Lung microvascular endothelial cell (primary cell): Measurements from ENCODE around the gene NEURL4. TPM values are rescaled to one million over a fixed set of nuclear protein-coding genes. Genes with fewer than 3 reads are reported as not detected.
"Not testable (repeated sequence)": the region's sequence is repeated elsewhere in the genome, so short reads cannot be mapped to it uniquely, and the experiment has no call there.

Experiments
- DNase-seq, 2 donors: peaks; one replicate each; pipeline versions ENCODE4 v3.0.0 to v3.0.0-alpha.2; 2010; ENCODE audit warnings: low read depth in 2 of 2
- total RNA-seq: library from RNA; depleted of rRNA; stranded (reverse); fragments of >200 nt; gene quantifications from 2 replicates; pipeline ENCODE4 v1.2.1, GENCODE V29; 2014

The NEURL4 gene
- 7.4 and 13.1 TPM in 2 replicates for total RNA-seq

- no peak for DNase-seq
Observed at GRCh38 chr17:7328840-7329373, at the start of gene NEURL4. Gene NEURL4, minus strand, starts transcription at chr17:7329335. Its CDS starts 23 bp downstream, at chr17:7329312.

- no peak for DNase-seq
Observed at GRCh38 chr17:7374353-7374752, 45.2 kb upstream of the NEURL4 start.

GRCh38 chr17:7370853-7371252, 41.7 kb upstream of the NEURL4 start:
- DNase-seq, result no peak

GRCh38 chr17:7369825-7370224, 40.7 kb upstream of the NEURL4 start:
- no peak for DNase-seq

- not testable (repeated sequence) for DNase-seq
Observed at GRCh38 chr17:7368599-7368994, 39.5 kb upstream of the NEURL4 start.

- no peak for DNase-seq
Observed at GRCh38 chr17:7367918-7368598, 38.9 kb upstream of the NEURL4 start.

- DNase-seq, result no peak
Observed at GRCh38 chr17:7367083-7367482, 37.9 kb upstream of the NEURL4 start.

- not testable (repeated sequence) for DNase-seq
Observed at GRCh38 chr17:7365963-7366362, 36.8 kb upstream of the NEURL4 start.

- no peak for DNase-seq
Observed at GRCh38 chr17:7363311-7363710, 34.2 kb upstream of the NEURL4 start.

- no peak for DNase-seq
Observed at GRCh38 chr17:7361906-7362305, 32.8 kb upstream of the NEURL4 start.

- DNase-seq, result no peak
Observed at GRCh38 chr17:7357381-7357780, 28.2 kb upstream of the NEURL4 start.

GRCh38 chr17:7356756-7357155, 27.6 kb upstream of the NEURL4 start:
- no peak for DNase-seq

GRCh38 chr17:7356072-7356549, 27.0 kb upstream of the NEURL4 start:
- DNase-seq, result peak; percentile 73 to 87

- no peak for DNase-seq
Observed at GRCh38 chr17:7355573-7355972, 26.4 kb upstream of the NEURL4 start.

GRCh38 chr17:7355053-7355452, 25.9 kb upstream of the NEURL4 start, which contains the start of gene TMEM95:
Gene TMEM95, plus strand, starts transcription at chr17:7355156. Its CDS starts 49 bp downstream, at chr17:7355205.
- no peak for DNase-seq

- DNase-seq, result peak in 1 of 2 donors; percentile 28
Observed at GRCh38 chr17:7354262-7354843, 25.2 kb upstream of the NEURL4 start.

- DNase-seq, result no peak
Observed at GRCh38 chr17:7352910-7353635, 23.9 kb upstream of the NEURL4 start.

- DNase-seq, result no peak
Observed at GRCh38 chr17:7352503-7352889, 23.4 kb upstream of the NEURL4 start.

GRCh38 chr17:7351665-7352502, 22.7 kb upstream of the NEURL4 start, which contains the start of gene KCTD11:
Gene KCTD11, plus strand, starts transcription at chr17:7352162.
- DNase-seq, result peak; percentile 72 to 75

GRCh38 chr17:7348478-7349242, 19.5 kb upstream of the NEURL4 start:
- no peak for DNase-seq
